Measurements from ENCODE around the gene ORM2. TPM values are rescaled to one million over a fixed set of nuclear protein-coding genes. Genes with fewer than 3 reads are reported as not detected.

ORM2 gene
- total and polyA plus RNA-seq, 2 of the 13 experiments (the other 11 are each of a cell fraction or from before 2014, with no cell fraction given): 565 to 824 TPM

GRCh38 chr9:114303571-114303970 is 26.1 kb upstream of the ORM2 start (continued):
- TF ChIP-seq MIER2 (CRISPR knock-in tag; IDR thresholded peaks at IDR 0.05) (no peak), SP2 (CRISPR knock-in tag; IDR thresholded peaks at IDR 0.05) (no peak), ZNF574 (CRISPR knock-in tag; IDR thresholded peaks at IDR 0.05) (no peak), ZC3H4 (CRISPR knock-in tag; IDR thresholded peaks at IDR 0.05; ENCODE audit: borderline replicate concordance) (no peak), SP140L (CRISPR knock-in tag; IDR thresholded peaks at IDR 0.05; ENCODE audit: borderline replicate concordance) (no peak), HOXA7 (CRISPR knock-in tag; IDR thresholded peaks at IDR 0.05) (no peak), ZSCAN29 (CRISPR knock-in tag; conservative IDR thresholded peaks at IDR 0.05) (no peak), KLF9 (CRISPR knock-in tag; IDR thresholded peaks at IDR 0.05; ENCODE audit: low read depth) (no peak), ZBTB7B (CRISPR knock-in tag; IDR thresholded peaks at IDR 0.05) (no peak), ZBTB2 (CRISPR knock-in tag; IDR thresholded peaks at IDR 0.05; ENCODE audit: low read depth) (no peak), WIZ (CRISPR knock-in tag; IDR thresholded peaks at IDR 0.05) (no peak)
- TF ChIP-seq, protein P1, sequence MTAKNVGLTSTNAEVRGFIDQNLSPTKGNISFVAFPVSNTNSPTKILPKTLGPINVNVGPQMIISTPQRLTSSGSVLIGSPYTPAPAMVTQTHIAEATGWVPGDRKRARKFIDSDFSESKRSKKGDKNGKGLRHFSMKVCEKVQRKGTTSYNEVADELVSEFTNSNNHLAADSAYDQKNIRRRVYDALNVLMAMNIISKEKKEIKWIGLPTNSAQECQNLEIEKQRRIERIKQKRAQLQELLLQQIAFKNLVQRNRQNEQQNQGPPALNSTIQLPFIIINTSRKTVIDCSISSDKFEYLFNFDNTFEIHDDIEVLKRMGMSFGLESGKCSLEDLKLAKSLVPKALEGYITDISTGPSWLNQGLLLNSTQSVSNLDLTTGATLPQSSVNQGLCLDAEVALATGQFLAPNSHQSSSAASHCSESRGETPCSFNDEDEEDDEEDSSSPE (CRISPR knock-in tag; IDR thresholded peaks at IDR 0.05): no peak

Data from HepG2 (cell line).